Measurements from ENCODE around the gene GGA3. TPM values are rescaled to one million over a fixed set of nuclear protein-coding genes. Genes with fewer than 3 reads are reported as not detected.
"Not testable (repeated sequence)": the region's sequence is repeated elsewhere in the genome, so short reads cannot be mapped to it uniquely, and the experiment has no call there.

GGA3 gene
- total RNA-seq, 1 experiment from 2014 or later: 94.4 TPM

DNA sequence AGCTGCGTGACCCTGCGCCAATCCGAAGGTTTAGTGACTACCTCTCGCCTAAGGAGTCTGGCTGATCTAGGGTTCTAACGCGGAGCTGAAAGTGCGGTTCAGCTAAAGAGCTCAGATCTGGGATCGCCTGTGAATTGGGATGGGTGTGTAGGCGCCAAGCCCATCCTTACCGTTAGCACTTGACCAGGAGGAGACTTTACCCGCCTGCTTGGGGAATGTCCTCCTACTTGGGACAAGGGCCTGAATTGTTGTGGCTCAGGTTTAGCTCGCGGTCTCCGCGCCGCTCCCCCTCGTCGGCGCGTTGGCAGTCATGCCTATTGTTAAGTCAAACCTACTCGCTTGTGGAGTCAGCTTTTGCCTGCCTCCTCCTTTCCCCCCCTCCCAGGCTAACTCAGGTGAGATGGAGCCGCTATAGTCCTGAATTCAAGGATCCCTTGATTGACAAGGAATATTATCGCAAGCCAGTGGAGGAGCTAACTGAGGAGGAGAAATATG lies 753 bp upstream of the GGA3 start:
- peaks cover 25% of the 10 kb centered on the region for H3K4me1 Mint-ChIP-seq (ENCODE audit: low read depth, unreplicated experiment)
- TF ChIP-seq, protein P1, sequence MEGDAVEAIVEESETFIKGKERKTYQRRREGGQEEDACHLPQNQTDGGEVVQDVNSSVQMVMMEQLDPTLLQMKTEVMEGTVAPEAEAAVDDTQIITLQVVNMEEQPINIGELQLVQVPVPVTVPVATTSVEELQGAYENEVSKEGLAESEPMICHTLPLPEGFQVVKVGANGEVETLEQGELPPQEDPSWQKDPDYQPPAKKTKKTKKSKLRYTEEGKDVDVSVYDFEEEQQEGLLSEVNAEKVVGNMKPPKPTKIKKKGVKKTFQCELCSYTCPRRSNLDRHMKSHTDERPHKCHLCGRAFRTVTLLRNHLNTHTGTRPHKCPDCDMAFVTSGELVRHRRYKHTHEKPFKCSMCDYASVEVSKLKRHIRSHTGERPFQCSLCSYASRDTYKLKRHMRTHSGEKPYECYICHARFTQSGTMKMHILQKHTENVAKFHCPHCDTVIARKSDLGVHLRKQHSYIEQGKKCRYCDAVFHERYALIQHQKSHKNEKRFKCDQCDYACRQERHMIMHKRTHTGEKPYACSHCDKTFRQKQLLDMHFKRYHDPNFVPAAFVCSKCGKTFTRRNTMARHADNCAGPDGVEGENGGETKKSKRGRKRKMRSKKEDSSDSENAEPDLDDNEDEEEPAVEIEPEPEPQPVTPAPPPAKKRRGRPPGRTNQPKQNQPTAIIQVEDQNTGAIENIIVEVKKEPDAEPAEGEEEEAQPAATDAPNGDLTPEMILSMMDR (IDR thresholded peaks at IDR 0.05; ENCODE audit: insufficient read depth in 1 of 2, low read depth in 1 of 2, low read length in 1 of 2, severe bottlenecking in 1 of 2, unreplicated experiment in 1 of 2): no peak
- Histone ChIP-seq H3K36me3 (ENCODE audit: control insufficient read depth, insufficient read depth, low read length) (peaks cover 10% of the 10 kb centered on the region), H3K4me3 (ENCODE audit: low read depth, low read length) (peak overlapping the region; percentile 89), H3K9me3 (no peaks in the 10 kb centered on the region), H3K27me3 (replicated peaks; ENCODE audit: control insufficient read depth, insufficient read depth, low read length) (no peaks in the 10 kb centered on the region), H3K4me1 (0 out of 2 replicates have a peak, but pooled peaks cover under 1% of the 10 kb centered on the region)
- peak overlapping the region; percentile 100 for H3K27ac Mint-ChIP-seq (ENCODE audit: unreplicated experiment)
- no peak for DNase-seq
- H3K36me3 Mint-ChIP-seq (ENCODE audit: insufficient read depth, unreplicated experiment): peaks cover 40% of the 10 kb centered on the region
- no peaks in the 10 kb centered on the region for H3K27me3 Mint-ChIP-seq (ENCODE audit: insufficient read depth, unreplicated experiment)
- intact Hi-C loops (cut with micrococcal nuclease; ENCODE audit: unreplicated experiment): no loop called here
- POLR2A ChIA-PET: interaction anchor here (0.6 to 3.0 kb wide), 12 partner anchors 9 to 264 kb away, joined by 3 to 48 read pairs (median 4); partner anchors contain the start of genes GRB2, MIF4GD, SLC25A19 and SUMO2
- CTCF ChIA-PET: interaction anchor here (0.6 to 3.3 kb wide), 8 partner anchors 8 to 371 kb away, joined by 3 to 42 read pairs (median 4); partner anchors contain the start of genes MIF4GD and SLC25A19
- TSS peak; percentile 64 for BruUV-seq (replicated peaks)
- peak overlapping the region; percentile 97 for H3K4me3 Mint-ChIP-seq (ENCODE audit: unreplicated experiment)
- H3K9me3 Mint-ChIP-seq (ENCODE audit: unreplicated experiment): no peaks in the 10 kb centered on the region

DNA sequence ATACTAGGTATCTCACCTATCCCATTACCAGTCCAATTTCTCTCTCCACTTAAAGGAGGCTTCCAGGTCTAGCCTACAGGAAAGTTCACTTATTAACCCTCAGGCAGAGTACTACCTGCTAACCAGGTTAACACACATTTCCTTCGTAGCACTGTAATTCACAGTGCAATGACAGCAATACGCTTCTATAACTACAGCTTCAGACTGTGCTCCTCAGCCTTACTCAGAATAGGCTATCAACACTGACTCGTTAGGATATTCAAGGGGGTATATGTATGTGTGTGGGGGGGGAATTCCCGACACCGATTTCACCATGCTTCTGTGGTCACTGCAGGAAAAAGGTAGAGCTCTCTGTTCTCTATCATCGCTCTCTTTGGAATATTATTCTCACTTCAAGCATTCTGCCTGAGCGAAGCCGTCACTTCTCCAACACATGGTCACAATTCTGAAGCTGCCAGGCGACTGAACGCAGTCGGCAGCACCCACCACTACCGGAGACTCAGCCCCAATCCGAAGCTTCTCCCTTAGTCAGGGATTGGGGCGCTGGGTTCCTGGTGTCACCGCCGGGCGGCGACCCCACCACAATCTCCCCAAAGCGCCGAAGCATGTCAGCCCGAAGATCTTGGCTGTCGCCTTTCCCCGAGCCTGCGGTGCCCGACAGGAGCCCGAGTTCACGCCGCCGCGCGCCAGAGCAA lies 618 bp downstream of the GGA3 start:
- intact Hi-C loops (cut with micrococcal nuclease; ENCODE audit: unreplicated experiment): loop anchor here (2.0 kb wide), 1 partner anchor 28 kb away; the partner anchor contains the start of gene SLC25A19
- TF ChIP-seq, protein P1 (IDR thresholded peaks at IDR 0.05; ENCODE audit: insufficient read depth in 1 of 2, low read depth in 1 of 2, low read length in 1 of 2, severe bottlenecking in 1 of 2, unreplicated experiment in 1 of 2): no peak
- Mint-ChIP-seq H3K4me3 (ENCODE audit: unreplicated experiment) (peak overlapping the region; percentile 97), H3K9me3 (ENCODE audit: unreplicated experiment) (no peaks in the 10 kb centered on the region), H3K27me3 (ENCODE audit: insufficient read depth, unreplicated experiment) (no peaks in the 10 kb centered on the region), H3K27ac (ENCODE audit: unreplicated experiment) (peak overlapping the region; percentile 100), H3K4me1 (ENCODE audit: low read depth, unreplicated experiment) (peaks cover 33% of the 10 kb centered on the region), H3K36me3 (ENCODE audit: insufficient read depth, unreplicated experiment) (peaks cover 33% of the 10 kb centered on the region)
- BruUV-seq (replicated peaks): TSS peak; percentile 64
- Histone ChIP-seq H3K27me3 (replicated peaks; ENCODE audit: control insufficient read depth, insufficient read depth, low read length) (no peaks in the 10 kb centered on the region), H3K9me3 (no peaks in the 10 kb centered on the region), H3K4me3 (ENCODE audit: low read depth, low read length) (peak overlapping the region; percentile 89), H3K36me3 (ENCODE audit: control insufficient read depth, insufficient read depth, low read length) (peaks cover 4% of the 10 kb centered on the region), H3K4me1 (no peaks in the 10 kb centered on the region)
- POLR2A ChIA-PET: interaction anchor here (0.5 to 3.0 kb wide), 8 partner anchors 10 to 256 kb away, joined by 3 to 48 read pairs (median 4); partner anchors contain the start of genes GRB2, MIF4GD, SLC25A19 and TSEN54
- CTCF ChIA-PET: interaction anchor here (0.9 to 3.3 kb wide), 5 partner anchors 10 to 133 kb away, joined by 3 to 42 read pairs (median 12); partner anchors contain the start of genes MIF4GD and SLC25A19
- no peak for DNase-seq

GRCh38 chr17:75257228-75257627 lies 4.2 kb downstream of the GGA3 start:
- H3K27me3 Mint-ChIP-seq (ENCODE audit: insufficient read depth, unreplicated experiment); H3K4me3 ChIP-seq (ENCODE audit: low read depth, low read length); H3K36me3 ChIP-seq (ENCODE audit: control insufficient read depth, insufficient read depth, low read length); POLR2A ChIA-PET; H3K4me1 ChIP-seq; H3K27ac Mint-ChIP-seq (ENCODE audit: unreplicated experiment); H3K9me3 Mint-ChIP-seq (ENCODE audit: unreplicated experiment); BruUV-seq (replicated peaks); H3K9me3 ChIP-seq; H3K4me3 Mint-ChIP-seq (ENCODE audit: unreplicated experiment); intact Hi-C loops (cut with micrococcal nuclease; ENCODE audit: unreplicated experiment); DNase-seq; CTCF ChIA-PET; H3K27me3 ChIP-seq (replicated peaks; ENCODE audit: control insufficient read depth, insufficient read depth, low read length): not testable (repeated sequence)
- peaks cover 15% of the 10 kb centered on the region for H3K36me3 Mint-ChIP-seq (ENCODE audit: insufficient read depth, unreplicated experiment)
- peaks cover 55% of the 10 kb centered on the region for H3K4me1 Mint-ChIP-seq (ENCODE audit: low read depth, unreplicated experiment)

- H3K27me3 ChIP-seq (replicated peaks; ENCODE audit: control insufficient read depth, insufficient read depth, low read length); H3K27ac Mint-ChIP-seq (ENCODE audit: unreplicated experiment); H3K4me3 Mint-ChIP-seq (ENCODE audit: unreplicated experiment); intact Hi-C loops (cut with micrococcal nuclease; ENCODE audit: unreplicated experiment); BruUV-seq (replicated peaks); H3K36me3 Mint-ChIP-seq (ENCODE audit: insufficient read depth, unreplicated experiment); DNase-seq; CTCF ChIA-PET; H3K9me3 ChIP-seq; H3K4me3 ChIP-seq (ENCODE audit: low read depth, low read length); H3K4me1 ChIP-seq; H3K36me3 ChIP-seq (ENCODE audit: control insufficient read depth, insufficient read depth, low read length); H3K9me3 Mint-ChIP-seq (ENCODE audit: unreplicated experiment); H3K27me3 Mint-ChIP-seq (ENCODE audit: insufficient read depth, unreplicated experiment); POLR2A ChIA-PET: not testable (repeated sequence)
- peaks cover 57% of the 10 kb centered on the region for H3K4me1 Mint-ChIP-seq (ENCODE audit: low read depth, unreplicated experiment)
These were observed 5.3 kb downstream of the GGA3 start for GRCh38 chr17:75255954-75256698.

Measured in Caco-2 (cell line).